Mucosa of descending colon (tissue), 3 donors: ENCODE results near the gene NOSIP. TPM values are rescaled to one million over a fixed set of nuclear protein-coding genes. Genes with fewer than 3 reads are reported as not detected.

Experiments
- ATAC-seq: fragments of 200-7000 bp; cut with Tn5 transposase; one replicate; pipeline ENCODE4 v1.9.1; 2020; ENCODE audit warnings: mild to moderate bottlenecking, moderate library complexity
- DNase-seq, 3 donors: peaks; one replicate each; pipeline ENCODE4 v3.0.0-alpha.2; 2020
- H3K36me3 ChIP-seq: fragments of 200-600 bp; one replicate; pipeline ENCODE4 v1.8.0; 2021; ENCODE audit warnings: low read depth, mild to moderate bottlenecking
- H3K4me1 ChIP-seq: fragments of 200-600 bp; one replicate; pipeline ENCODE4 v1.8.0; 2021; ENCODE audit warnings: low read depth, mild to moderate bottlenecking
- H3K4me3 ChIP-seq: fragments of 200-600 bp; one replicate; pipeline ENCODE4 v1.8.0; 2021; ENCODE audit warnings: mild to moderate bottlenecking
- H3K9me3 ChIP-seq: fragments of 200-600 bp; one replicate; pipeline ENCODE4 v1.8.0; 2021; ENCODE audit warnings: mild to moderate bottlenecking
- intact Hi-C, 2 donors: fragments of 100-400 bp; cut with DNase I in 1 of 2; cut with micrococcal nuclease in 1 of 2; formaldehyde crosslinking; loops; one replicate each; pipeline versions ENCODE4 v1.11.0 to v1.11.1; 2022; cut with DNase I, micrococcal nuclease
- total RNA-seq, 3 donors: library from RNA; stranded (reverse); fragmentation: NEBNext Ultra II Directional in 2 of 3; extraction: Animal tissue kit (Norgen Biotek cat#: 25700) in 2 of 3; gene quantifications; one replicate each; pipeline versions ENCODE4 v1.2.1 to v1.2.4, GENCODE V29; 2021 to 2023
- TF ChIP-seq, protein P1 (sequence below): fragments of 200-600 bp; IDR thresholded peaks from one replicate; pipeline ENCODE4 v1.8.0; 2022; ENCODE audit warnings: antibody characterized with exemption, mild to moderate bottlenecking
- donor health status: DM: no; HTN: no; CAD: no; lungs with moderate emphysema.
- donor health status: DM: no; HTN: no; CAD: no.
- donor health status: DM: no; HTN: yes; CAD: no.

NOSIP gene
- total RNA-seq, 3 donors from 2014 or later, result 59.2 to 72.5 (median 66.3) TPM

DNA sequence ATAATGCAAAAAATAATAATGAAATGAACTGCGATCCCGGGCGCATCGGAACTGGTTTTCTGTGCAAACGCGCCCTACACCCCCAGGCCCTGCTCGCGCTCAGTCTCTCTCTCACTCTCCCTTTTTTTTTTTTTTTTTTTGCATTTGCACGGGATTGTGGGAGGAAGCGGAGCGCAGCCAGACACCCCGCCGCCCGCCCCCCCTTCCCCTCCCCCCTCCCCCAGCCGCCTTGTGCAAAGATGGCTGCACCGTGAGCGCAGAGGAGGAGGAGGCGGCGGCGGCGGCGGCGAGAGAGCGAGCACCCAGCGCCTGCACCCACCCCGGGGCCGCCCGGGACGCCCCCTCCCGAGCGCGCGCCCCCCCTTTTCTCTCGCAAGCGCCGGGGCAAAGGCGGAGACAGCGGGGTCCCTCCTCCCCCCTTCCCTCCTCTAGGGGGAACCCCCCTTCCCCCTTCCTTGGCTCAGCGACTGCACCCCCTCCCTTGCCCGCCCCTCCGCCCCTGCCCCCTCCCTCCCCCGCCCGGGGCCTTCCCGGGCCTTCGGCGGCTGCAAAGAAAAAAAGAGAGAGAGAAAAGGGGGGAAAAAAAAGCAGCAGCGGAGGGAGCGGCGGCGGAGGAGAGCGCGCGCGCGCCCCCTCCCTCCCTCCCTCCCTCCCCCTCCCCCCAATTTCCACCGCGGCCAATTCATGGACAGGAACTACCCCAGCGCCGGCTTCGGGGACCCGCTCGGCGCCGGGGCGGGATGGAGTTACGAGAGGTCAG is 10.8 kb upstream of the NOSIP start, which contains the start of gene PRR12:
Gene PRR12 (plus strand): TSS at position 212 of the 760 bp plus-strand sequence. CDS start 473 bp downstream, at position 685.
- peak within 1 kb of the TSS; percentile 51 for H3K4me3 ChIP-seq
- intact Hi-C loops, result no loop called here

DNA sequence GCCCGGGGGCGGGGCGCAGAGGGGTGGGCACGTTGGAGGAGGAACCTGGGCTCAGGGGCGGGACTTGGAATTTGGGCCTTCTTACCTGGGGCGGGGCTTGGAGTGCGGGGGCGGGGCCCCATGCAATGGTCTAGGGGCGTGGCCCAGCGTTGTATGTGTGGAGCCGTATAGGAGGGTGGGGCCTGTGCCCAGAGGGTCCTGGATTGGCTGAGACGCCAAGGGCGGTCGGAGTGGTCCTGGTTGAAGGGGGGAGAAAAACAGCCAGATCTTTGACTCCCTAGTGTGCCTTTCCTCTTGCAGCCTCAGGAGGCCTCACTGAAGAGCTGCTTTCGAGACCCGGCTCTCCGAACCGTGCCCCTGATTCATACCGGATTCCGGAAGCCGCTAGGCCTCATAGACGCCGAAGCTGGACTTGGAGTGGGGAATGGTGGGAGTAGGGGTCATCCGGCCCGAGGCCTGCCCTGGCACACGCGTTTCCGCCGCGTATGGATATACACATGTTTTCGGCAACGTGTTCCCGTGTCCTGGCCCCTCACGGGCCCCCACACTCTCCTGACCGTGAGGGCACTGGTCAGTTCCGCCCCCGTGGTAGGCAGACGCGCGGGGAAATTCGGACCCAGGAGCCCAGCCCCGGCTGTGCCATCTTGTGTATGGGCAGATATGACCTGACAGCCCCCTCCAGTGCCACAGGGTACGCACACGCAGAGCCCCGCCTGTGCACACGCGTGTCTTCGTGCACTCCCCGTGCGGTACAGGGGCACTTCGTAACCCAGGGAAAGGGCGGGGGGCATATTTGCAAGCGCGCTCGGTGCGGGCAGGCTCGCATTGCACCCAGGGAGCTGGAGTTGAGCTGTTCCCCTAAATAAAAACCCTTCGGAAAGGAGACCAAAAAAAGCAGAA is 10.0 kb upstream of the NOSIP start:
- intact Hi-C loops, result no loop called here
- ATAC-seq, result peak; percentile 84
- no peaks in the 10 kb centered on the region for H3K36me3 ChIP-seq
- H3K4me3 ChIP-seq, result peak overlapping the region; percentile 51
- peak; percentile 98 to 99 (median 98) for DNase-seq
- H3K4me1 ChIP-seq, result peaks cover 10% of the 10 kb centered on the region
- H3K9me3 ChIP-seq, result no peaks in the 10 kb centered on the region
- TF ChIP-seq, protein P1, sequence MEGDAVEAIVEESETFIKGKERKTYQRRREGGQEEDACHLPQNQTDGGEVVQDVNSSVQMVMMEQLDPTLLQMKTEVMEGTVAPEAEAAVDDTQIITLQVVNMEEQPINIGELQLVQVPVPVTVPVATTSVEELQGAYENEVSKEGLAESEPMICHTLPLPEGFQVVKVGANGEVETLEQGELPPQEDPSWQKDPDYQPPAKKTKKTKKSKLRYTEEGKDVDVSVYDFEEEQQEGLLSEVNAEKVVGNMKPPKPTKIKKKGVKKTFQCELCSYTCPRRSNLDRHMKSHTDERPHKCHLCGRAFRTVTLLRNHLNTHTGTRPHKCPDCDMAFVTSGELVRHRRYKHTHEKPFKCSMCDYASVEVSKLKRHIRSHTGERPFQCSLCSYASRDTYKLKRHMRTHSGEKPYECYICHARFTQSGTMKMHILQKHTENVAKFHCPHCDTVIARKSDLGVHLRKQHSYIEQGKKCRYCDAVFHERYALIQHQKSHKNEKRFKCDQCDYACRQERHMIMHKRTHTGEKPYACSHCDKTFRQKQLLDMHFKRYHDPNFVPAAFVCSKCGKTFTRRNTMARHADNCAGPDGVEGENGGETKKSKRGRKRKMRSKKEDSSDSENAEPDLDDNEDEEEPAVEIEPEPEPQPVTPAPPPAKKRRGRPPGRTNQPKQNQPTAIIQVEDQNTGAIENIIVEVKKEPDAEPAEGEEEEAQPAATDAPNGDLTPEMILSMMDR, result peak; percentile 7

More for the DNA sequence above, 10.8 kb upstream of the NOSIP start, which contains the start of gene PRR12:
- ATAC-seq, result peak; percentile 58
- no peaks in the 10 kb centered on the region for H3K9me3 ChIP-seq
- no peaks in the 10 kb centered on the region for H3K36me3 ChIP-seq
- peaks cover 10% of the 10 kb centered on the region for H3K4me1 ChIP-seq
- DNase-seq, result peak; percentile 65 to 82 (median 81)
- TF ChIP-seq, protein P1, result no peak

DNA sequence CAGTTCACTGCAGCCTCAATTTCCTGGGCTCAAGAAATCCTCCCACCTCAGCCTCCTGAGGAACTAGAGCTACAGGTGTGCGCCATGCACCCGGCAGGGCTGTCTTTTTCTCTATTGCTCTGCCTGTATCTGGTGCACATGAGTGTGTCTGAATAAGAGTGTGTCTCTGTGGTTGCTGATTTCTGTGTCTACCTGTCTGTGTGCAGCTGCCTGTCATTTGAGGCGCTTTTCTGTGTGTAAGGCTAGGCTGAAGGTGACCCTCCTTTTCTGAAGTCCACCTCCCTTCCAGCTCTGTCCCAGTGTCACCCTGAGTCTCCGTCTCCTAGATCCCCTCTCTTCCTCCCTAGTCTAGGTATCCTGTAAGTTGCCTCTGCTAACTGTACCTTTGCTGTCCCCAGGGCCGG is 9.1 kb upstream of the NOSIP start:
- TF ChIP-seq, protein P1, result no peak
- intact Hi-C loops, result loop anchor here in 1 of 2 donors (10.0 kb wide), 1 partner anchor 95 kb away; the partner anchor contains the start of gene ADM5
- H3K9me3 ChIP-seq, result no peaks in the 10 kb centered on the region
- H3K4me3 ChIP-seq, result no peak overlapping the region
- H3K4me1 ChIP-seq, result peaks cover 10% of the 10 kb centered on the region
- peak in 2 of 3 donors; percentile 35 to 39 for DNase-seq
- ATAC-seq, result no peak
- H3K36me3 ChIP-seq, result no peaks in the 10 kb centered on the region

DNA sequence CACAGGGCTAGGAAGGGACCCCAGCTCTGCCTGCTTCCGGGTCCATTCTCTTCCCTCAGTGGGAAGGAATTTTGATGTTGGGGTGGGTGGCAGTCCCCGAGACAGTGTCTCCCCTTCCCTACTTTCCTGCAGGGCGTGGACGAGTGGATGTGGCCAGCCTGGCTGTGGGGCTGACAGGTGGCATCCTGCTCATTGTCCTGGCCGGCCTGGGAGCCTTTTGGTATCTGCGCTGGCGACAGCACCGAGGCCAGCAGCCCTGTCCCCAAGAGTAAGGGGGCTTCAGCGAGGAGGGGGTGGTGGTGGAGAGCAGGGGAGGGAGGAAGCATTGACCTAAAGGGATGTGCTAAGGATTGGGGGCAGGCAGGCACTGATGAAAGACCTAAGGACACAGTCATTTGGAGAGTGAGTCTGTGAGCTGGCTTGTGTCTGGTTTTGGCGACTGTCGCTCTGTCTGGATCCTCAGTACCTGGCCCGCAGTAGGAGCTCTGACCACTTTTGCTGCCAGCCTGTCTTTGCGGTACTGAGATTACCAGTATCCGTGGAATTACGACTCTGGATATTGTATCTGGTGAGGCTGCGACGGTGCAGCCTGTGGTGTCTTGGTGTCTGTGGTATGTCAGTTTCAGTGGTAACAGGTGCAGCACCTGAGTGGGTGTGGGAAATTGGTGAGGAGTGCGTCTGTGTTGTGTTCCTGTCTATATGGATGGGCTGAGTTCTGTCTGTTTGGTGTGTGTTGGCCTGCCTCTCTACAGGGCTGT is 8.2 kb upstream of the NOSIP start:
- intact Hi-C loops, result loop anchor here in 1 of 2 donors (10.0 kb wide), 1 partner anchor 96 kb away; the partner anchor contains the start of gene ADM5
- no peak for DNase-seq

More for the DNA sequence above, 8.2 kb upstream of the NOSIP start:
- H3K4me3 ChIP-seq, result no peak overlapping the region
- no peak for ATAC-seq
- TF ChIP-seq, protein P1, result no peak
- H3K4me1 ChIP-seq, result peaks cover 3% of the 10 kb centered on the region
- no peaks in the 10 kb centered on the region for H3K36me3 ChIP-seq
- no peaks in the 10 kb centered on the region for H3K9me3 ChIP-seq
